SHP77 (cell line): ENCODE results near the gene CLPTM1.
"Not testable (repeated sequence)": the region's sequence is repeated elsewhere in the genome, so short reads cannot be mapped to it uniquely, and the experiment has no call there.

ENCODE experiments used
- DNase-seq, 2 experiments: peaks; one replicate each; lab custom pipeline; 2025; lab: John Stamatoyannopoulos, UW

Gene CLPTM1

DNA sequence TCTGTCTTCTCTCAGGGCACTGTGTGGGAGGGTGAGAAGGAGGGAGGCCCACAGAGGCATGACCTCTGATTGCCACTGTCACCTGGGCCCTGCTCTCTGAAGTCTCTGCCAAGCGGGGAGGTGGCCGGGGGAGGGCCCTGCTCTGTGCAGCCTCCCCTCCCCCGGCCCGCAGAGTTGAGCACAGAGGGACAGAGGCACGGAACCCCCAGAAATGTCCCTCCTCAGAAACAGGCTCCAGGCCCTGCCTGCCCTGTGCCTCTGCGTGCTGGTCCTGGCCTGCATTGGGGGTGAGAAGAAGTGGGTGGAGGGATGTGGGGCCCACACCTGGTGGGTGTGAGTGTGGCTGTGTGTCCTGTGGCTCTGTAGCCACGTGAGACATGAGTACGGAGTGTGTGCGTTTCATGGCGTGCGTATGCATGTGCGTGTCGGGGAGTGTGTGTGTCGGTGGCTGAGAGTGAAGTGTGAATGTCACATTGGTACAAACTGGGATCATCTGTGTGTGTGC lies 13.1 kb upstream of the CLPTM1 start, which contains the start of gene APOC4:
Gene APOC4, plus strand, starts transcription at position 171 of the 505 bp plus-strand sequence. Its CDS starts 41 bp downstream, at position 212.
- no peak for DNase-seq

DNA sequence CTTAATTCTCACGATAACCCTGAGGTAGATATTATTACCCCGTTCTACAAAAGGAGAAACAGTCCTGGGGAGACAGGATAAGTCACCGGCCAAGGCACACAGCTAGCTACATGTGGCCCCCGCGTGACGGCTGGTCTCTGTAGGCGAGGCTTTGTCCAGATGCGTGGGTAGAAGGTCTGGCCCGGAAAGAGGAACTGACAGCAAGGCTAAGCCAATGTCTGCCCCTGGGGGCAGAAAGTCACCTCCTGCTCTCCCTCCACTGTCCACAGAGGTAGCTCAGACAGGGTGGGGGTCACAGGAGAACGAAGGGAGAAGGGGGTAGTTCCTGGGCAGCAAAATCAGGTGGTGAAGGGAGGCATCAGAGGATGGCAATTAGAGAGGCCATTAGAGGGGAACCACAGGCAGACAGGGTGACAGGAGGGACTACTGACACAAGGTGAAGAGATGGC lies 11.4 kb upstream of the CLPTM1 start:
- no peak for DNase-seq

DNA sequence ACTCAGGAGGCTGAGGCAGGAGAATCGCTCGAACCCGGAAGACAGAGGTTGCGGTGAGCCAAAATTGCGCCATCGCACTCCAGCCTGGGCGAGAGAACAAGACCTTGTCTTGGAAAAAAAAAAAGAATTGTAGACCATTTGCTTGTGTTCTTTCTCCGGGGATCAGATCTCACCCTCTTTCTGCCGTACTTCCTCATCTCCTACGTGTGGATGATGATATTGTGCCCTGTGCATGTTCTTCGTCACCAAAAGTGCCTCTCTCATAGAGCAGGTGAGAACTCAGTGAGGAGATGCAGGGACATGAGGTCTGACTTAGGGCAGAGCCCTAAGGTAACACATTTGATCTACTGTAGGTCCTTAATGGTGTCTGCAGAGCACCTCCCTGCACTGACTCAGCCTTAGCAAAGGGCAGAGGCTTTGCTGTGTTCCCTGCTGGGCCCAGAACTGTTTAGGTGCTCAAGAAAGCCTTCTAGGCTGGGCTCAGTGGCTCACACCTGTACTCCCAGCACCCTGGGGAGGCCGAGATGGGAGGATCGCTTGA lies 8.1 kb upstream of the CLPTM1 start:
- no peak for DNase-seq

DNA sequence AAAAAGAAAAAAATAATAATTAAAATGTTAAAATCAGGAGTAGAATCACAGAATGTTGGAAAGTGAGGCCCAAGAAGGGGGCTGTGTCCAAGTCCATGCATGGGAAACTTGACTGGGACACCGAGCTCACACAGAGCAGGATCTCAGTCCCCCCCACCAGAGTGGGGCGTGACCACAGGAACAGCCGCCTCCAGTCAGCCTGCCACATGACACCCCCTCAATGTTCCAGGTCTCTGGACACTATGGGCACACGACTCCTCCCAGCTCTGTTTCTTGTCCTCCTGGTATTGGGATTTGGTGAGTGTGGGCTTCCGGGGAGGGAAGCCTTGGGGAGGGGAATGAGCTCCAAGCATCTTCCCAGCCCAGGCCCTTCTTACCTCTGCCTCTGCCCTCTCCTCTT lies 6.9 kb upstream of the CLPTM1 start:
- DNase-seq: no peak

DNA sequence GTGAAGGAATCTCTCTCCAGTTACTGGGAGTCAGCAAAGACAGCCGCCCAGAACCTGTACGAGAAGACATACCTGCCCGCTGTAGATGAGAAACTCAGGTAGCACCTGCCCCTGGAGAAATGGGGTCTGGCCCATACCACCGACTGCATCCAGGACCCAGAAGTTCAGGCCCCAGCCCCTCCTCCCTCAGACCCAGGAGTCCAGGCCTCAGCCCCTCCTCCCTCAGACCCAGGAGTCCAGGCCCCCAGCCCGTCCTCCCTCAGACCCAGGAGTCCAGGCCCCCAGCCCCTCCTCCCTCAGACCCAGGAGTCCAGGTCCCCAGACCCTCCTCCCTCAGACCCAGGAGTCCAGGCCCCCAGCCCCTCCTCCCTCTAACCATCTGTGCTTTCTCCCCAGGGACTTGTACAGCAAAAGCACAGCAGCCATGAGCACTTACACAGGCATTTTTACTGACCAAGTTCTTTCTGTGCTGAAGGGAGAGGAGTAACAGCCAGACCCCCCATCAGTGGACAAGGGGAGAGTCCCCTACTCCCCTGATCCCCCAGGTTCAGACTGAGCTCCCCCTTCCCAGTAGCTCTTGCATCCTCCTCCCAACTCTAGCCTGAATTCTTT lies 6.3 kb upstream of the CLPTM1 start:
- DNase-seq: no peak

DNA sequence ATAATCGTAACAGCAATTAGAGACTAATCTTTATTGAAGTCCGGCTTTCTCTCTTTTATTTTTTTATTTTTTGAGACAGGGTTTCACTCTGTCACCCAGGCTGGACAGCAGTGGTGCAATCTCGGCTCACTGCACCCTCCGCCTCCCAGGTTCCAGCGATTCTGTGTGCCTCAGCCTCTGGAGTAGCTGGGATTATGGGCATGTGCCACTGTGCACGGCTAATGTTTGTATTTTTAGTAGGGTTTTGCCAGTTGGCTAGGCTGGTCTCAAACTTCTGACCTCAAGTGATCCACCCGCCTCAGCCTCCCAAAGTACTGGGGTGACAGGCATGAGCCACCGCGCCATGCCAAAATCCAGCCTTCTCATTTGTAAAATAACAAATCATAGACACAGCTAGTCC lies 5.6 kb upstream of the CLPTM1 start:
- no peak for DNase-seq

DNA sequence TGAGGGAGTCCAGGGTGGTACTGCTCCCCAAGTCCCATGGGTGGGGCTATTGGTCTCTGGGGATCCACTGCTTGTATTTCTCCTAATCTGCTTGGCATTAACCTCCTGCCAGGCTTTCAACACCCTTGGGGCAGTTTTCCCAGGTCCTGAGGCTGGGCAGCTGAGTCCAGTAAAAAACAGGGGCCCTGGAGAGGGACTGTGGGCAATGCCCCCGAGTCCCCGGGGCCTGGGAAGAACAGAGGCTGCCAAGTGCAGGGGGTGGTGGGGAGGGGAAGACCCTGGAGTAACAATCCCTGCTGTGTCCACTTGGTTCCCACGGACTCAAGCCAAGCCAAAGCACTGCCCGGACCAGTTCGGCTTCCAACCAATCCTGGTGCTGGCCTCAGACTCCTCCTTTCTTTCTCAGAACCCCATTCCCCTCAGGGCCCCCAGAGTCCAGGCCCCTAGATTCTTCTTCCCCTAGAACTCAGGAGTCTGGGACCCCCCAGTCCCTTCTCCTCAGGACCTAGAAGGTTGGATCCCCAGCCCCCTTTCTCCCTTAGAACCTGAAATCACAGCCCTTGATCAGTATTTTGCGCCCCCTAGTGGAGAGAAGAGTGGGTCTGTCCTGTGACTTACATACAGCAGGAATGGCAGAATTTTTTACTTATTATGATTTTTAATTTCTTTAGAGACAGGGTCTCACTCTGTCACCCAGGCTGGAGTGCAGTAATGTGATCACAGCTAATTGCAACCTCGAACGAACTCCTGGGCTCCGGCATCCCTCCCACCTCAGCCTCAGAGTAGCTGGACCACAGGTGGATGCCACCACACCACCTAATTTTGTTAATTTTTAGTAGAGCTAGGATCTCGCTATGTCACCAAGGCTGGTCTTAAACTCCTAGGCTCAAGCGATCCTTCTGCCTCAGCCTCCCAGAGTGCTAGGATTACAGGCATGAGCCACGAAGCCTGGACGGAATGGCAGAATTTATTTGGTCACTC lies 3.7 kb upstream of the CLPTM1 start:
- peak; percentile 67 to 73 for DNase-seq

DNA sequence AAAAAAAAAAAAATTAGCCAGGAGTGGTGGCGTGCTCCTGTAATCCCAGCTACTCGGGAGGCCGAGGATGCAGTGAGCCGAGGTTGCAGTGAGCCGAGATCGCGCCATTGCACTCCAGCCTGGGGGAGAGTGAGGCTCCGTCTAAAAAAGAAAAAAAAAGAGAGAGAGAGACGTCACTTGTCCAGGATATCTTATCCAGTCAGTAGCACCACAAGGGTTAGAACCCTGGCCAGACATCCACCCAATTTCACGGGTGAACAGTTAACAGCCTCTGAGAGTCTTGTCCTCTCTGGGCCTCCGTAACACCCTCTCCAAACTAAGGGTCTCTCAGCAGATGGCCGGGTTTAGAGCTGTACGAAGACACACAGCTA lies 917 bp upstream of the CLPTM1 start:
- no peak for DNase-seq

DNA sequence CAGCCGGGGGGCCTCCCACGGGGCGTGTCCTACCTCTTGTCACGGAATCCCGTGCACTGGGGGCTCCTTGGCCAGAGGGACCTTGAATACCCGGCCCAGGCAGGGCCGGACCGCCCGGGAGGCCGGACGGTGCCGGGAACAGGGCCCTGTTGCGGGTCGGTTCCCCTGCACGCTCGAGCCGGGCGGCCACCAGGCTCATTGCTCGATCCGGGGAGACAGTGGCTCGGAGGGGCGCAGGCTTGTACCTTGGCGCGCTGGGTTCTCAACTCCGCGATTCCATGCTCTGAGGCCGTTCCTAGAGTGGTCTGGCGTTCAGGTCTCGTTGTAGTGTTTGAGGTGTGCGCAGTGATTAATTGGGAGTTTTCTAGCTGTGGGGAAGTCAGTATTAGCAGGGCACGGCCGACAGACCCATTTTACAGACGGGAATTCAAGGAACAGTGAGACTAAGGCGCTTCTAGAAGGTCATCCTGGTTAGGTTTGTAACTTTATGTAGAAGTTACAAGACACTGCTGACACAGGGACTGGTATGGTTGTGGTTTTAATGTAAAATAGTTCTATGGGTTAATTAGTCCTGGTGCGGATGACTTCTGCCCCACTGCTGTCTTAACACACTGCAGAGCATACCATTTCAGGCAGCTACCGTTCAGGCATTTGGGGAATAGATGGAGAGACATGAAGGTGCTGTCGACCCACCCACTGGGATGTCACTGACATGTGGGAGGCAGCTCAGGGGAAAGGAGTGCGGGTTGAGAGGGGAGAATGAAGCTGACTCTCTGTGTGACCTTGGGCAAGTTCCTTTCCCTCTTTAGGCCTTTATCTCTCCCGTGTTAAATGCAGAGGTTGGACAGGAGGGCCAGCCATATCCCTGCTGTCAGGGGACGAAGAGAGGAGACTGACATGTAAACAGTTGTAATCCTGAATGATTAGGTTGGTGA lies 592 bp downstream of the CLPTM1 start:
- no peak for DNase-seq

DNA sequence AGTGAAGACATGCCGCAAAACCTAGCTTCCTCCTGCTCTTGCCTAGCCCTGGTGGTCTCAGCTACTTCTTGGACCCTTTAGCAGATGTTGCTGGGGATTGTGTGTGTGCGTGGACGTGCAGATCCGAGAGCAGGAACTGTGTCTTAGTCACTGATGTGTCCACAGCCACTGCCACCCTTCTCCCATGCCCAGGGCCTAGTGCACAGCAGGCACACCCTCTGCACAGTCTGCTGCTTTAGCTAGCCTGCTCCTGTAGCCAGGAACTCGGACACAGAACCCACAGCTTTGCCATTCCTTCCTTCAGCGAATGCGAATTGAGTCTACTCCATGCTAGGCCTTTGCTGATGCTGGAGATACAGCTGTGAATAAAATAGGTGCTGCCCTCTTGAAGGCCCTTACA lies 2.3 kb downstream of the CLPTM1 start:
- no peak for DNase-seq

DNA sequence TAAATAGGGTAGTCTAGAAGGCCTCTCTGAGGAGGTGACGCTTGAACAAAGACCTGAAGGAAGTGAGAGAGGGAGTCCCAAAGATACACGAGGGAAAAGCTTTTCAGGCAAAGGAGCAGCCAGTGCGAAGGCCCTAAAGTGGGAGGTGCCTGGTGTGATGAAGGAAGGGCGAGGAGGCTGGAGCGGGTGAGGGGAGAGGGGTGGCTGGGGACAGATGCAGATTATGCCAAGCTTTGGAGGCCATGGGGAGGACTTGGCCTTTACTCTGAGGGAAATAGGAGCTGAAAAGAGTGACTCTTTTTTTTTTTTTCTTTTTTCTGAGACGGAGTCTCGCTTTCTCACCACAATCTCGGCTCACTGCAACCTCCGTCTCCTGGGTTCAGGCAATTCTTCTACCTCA lies 2.9 kb downstream of the CLPTM1 start:
- no peak for DNase-seq

DNA sequence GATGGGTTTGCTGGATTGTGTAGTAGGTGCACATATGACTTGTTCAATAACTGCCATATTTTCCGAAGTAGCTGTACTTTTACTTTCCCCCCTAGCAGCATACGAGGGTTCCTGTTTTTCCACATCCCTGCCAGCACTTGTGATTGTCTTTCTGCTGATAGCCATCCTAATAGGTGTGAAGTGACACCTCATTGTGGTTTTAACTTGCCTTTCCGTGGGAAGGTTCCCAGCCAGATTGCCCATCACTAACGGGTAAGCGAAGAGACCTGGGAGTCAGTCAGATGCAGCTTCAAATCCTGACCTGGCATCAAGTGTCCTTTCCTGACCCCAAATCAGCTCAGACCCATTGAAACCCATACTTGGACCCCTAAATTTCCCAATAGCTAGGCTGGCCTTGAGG lies 4.5 kb downstream of the CLPTM1 start:
- no peak for DNase-seq

DNA sequence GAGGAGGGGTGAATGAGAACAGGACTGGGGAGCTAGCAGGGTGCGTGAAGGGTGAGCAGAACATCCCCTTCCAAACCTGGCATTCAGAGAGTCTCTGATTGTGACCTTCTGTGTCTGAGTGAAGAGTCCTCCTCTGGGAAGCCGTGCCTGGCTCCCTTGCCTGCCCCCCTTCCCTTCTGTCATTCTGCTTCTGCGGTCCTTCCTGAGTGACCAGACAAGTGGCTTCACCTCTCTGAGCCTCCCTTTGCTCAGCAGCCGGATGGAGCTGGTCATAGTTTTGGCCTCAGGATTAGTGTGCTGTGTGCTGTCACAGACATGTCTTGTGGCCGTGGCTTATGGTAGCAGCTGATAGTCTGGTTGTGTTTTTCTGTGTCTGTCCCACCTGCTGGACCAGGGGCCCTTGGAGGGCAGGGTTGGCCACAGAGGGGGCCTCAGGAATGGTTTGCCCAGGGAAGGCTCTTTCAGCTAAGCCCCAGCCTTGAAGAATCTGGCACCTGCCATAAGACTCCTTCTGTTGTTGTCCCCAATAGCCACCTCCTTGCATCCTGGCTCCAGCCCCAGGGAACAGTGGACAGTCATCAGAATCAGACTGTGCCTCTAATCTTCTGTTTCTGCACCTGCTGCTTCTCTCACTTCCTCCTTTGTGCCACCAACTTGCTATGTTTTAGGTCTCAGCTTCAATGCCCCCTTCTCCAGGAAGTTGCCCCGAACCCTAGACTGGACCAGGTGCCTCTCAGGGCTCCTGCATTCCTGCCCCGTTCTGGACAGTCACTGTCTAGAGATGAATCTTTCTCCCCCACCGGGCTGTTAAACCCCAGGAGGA lies 5.9 kb downstream of the CLPTM1 start:
- no peak for DNase-seq

DNA sequence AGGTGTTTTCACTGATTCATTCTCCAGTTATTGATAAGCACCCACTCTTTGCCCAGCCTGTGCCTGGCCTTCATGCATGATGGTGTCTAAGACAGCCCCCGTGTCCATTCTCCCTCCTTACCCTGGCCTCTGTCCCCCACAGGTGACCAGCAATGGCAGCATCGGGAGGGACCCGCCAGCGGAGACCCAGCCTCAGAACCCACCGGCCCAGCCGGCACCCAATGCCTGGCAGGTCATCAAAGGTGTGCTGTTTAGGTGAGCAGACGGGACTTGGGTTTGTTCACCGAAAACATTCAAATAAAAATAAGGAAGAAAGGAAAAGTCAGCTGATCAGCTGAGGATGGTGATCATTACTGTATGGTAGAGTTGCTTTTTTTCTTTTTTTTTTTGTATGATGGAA lies 6.6 kb downstream of the CLPTM1 start:
- DNase-seq: no peak

DNA sequence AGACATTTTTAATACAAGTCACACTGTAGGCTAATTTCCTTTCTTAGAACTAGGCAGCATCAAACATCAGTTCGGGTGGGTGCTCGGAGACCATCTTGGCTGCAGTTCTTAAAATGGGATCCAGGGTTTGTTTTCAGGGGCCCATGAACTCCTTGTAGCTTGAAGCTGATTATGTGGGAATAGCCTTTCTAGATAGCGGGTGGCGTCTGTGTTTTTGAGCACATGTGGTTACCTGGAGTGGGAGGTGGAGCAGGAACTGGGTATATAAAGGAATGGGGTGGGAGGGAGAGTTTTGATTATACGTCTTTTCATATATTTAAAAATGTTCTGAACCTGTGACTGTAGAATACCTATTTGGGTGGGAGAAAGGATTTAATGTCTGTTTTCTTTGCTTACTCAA lies 12.9 kb downstream of the CLPTM1 start:
- no peak for DNase-seq

DNA sequence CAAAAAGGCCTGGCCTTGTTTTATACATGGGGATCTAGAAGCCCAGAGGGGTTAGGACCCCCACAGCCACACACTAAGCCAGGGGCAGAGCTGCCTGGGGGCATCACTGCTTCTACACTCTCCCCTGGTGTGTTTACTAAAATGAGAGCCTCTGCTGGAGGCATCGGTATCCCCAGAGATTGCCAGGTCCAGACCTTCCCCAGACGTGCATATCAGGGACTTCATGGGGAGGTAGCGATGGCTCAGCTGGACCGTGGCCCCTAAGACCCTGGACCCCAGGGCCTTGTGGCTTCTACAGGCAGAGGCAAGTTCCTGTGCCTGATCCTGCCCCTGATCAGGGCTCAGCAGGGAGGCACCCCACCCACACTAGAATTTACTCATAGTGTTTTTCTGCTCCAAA lies 13.5 kb downstream of the CLPTM1 start:
- no peak for DNase-seq

DNA sequence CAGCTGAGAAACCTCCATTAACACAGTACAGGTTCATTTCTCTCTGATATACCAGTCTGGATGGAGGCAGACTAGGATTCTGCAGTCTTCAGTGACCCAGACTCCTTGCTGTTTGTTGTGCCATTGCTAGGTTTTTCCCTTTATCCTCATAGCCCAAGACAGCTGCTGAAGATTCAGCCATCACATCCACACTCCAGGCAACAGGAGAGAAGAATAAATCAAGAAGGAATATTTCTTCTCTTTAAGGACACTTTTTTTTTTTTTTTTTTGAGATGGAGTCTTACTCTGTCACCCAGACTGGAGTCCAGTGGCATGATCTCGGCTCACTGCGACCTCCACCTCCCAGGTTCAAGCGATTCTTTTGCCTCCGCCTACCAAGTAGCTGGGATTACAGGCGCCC lies 14.3 kb downstream of the CLPTM1 start:
- no peak for DNase-seq

DNA sequence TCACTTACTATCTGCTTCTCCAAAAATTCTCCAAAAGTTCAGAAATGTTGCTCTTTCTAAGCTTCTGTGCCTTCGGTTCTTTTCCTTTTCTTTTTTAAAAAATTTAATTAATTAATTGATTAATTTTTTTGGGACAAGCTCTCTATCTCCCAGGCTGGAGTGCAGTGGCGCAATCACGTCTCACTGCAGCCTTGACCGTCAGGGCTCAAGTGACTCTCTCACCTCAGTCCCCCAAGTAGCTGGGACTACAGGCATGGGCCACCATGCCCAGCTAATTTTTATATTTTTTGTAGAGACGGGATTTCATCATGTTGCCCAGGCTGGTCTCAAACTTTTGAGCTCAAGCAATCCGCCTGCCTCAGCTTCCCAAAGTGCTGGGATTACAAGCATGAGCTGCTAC lies 16.3 kb downstream of the CLPTM1 start:
- DNase-seq: not testable (repeated sequence)

DNA sequence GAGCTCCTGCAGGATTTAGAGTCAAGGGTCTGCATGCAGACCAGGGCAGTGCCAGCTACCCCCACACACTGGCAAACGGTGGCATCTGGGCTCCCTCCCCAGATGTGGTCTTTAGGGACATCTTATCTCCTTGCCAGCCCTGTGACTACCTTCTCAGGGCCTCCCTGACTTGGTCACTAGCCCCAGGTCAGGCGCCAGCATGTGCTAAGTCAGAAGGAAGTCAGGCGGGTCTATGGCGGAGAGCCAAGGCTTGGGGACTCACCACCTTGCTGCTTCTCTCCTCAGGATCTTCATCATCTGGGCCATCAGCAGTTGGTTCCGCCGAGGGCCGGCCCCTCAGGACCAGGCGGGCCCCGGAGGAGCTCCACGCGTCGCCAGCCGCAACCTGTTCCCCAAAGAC lies 17.6 kb downstream of the CLPTM1 start:
- DNase-seq: no peak

DNA sequence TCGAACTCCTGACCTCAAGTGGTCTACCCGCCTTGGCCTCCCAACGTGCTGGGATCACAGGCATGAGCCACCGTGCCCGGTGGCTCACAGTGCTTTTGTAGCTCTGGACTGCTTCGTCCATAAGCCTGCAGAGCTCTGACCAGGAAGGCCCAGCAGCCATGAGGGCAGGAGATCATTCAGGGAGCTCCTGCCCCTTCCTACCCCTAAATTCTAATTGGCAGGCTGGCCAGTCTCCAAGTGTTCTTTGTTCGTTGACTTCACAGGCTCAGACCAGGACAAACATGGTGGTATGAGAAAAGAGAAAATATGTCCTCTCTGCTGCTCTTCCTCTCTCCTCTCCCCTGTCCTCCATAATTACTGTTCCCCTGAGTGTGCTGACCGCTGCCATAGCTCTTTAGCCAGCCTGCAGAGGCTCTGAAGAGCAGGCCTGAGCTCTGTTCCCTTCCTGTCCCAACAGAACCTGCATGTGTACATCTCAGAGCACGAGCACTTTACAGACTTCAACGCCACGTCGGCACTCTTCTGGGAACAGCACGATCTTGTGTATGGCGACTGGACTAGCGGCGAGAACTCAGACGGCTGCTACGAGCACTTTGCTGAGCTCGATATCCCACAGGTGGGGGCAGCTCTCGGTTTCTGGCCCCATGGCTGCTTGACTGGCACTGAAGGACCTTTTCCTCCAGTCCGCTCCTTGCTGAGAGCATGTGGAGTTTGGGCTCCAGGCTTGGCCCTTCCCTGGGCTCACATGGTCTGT lies 19.0 kb downstream of the CLPTM1 start:
- no peak for DNase-seq
